Measurements from ENCODE around the gene YIF1B.
"Not testable (repeated sequence)": the region's sequence is repeated elsewhere in the genome, so short reads cannot be mapped to it uniquely, and the experiment has no call there.

YIF1B gene, protein sequence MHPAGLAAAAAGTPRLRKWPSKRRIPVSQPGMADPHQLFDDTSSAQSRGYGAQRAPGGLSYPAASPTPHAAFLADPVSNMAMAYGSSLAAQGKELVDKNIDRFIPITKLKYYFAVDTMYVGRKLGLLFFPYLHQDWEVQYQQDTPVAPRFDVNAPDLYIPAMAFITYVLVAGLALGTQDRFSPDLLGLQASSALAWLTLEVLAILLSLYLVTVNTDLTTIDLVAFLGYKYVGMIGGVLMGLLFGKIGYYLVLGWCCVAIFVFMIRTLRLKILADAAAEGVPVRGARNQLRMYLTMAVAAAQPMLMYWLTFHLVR

DNA sequence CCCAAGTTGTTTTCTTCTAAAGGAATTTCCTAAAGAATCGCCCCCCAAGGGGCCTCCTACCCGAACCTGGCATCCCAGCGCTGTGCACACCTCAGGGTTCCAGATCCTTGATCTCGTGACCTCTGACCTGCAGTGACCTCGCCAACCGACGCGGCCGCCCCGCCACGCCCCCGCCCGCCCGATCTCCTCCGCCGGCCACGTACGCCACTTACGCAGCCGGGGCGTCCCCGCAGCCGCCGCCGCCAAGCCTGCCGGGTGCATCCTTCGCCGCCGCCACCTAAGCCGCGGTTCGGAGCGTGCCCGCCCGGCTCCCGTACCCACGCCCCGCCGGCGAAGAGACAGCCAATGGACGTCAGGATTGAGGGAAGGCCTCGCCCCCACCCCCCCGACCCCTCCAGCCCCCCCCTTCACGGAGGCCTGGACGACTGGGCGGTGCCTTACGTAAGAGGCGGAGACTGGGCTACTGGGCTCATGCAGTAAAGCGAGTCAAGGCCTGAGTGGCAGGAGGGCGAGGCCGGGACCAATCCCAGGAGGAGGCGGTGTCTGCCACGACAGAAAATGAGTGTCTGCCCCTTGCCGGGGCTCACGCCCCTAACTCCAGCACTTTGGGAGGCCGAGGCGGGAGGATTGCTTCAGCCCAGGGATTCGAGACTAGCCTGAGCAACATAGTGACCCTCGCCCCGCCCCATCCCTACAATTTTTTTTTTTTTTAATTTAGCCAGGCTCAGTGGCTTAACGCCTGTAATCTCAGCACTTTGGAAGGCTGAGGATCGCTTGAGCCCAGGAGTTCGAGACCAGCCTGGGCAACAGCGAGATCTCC is at the start of gene YIF1B:
TSS of gene YIF1B (minus strand) at position 291 of the 820 bp plus-strand sequence. CDS start at position 261, 30 bp downstream.
- DNase-seq (ENCODE audit: low read depth, low spot score) = peak; percentile 90

DNA sequence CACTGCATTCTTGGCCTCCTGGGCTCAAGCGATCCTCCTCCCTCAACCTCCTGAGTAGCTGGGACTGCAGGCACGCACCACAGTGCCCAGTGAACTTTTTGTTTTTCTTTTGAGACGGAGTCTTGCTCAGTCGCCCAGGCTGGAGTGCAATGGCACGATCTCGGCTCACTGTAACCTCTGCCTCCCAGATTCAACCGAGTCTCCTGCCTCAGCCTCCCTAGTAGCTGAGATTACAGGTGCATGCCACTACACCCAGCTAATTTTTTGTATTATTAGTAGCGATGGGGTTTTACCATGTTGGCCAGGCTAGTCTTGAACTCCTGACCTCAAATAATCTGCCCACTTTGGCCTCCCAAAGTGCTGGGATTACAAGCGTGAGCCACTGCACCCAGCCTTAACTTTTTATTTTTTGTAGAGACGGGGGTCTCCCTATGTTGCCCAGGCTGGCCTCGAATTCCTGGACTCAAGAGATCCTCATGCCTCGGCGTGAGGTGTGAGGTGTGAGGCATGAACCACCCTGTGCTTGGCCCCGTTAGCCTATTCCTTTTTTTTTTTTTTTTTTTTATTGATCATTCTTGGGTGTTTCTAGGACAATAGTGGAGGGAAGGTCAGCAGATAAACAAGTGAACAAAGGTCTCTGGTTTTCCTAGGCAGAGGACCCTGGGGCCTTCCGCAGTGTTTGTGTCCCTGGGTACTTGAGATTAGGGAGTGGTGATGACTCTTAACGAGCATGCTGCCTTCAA is 47.4 kb upstream of the YIF1B start:
- not testable (repeated sequence) for DNase-seq (ENCODE audit: low read depth, low spot score)

DNA sequence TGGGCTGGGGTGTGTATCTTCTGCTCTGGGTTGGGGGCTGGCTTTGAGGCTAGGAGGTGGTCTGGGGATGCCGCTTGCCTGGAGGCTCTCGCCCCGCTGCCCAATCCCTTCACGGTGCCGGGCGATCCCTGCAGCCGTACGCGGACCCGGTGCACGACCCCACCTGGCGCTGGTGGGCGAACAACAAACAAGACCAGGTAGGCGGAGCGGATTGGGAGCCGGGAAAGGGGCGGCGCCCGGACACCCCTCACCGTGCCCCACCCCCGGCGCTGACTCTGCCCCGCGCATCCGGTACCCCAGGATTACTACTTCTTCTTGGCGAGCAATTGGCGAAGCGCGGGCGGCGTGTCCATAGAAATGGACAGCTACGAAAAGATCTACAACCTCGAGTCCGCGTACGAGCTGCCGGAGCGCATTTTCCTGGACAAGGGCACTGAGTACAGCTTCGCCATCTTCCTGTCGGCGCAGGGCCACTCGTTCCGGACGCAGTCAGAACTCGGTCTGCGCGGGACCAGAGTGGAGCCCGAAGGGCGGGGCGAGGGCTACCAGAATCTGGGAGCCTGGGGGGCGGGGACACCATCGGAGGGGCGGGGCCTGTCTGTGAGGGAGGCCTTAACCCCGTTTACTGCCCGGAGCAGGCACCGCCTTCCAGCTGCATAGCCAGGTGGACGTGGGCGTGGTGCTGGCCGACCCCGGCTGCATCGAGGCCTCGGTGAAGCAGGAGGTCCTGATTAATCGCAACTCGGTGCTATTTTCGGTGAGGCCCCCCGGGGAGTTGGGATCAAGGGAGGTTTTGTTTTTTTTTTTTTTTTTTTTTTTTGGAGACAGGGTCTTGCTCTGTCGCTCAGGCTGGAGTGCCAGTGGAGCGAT is 46.6 kb upstream of the YIF1B start:
- DNase-seq (ENCODE audit: low read depth, low spot score) = peak; percentile 47

DNA sequence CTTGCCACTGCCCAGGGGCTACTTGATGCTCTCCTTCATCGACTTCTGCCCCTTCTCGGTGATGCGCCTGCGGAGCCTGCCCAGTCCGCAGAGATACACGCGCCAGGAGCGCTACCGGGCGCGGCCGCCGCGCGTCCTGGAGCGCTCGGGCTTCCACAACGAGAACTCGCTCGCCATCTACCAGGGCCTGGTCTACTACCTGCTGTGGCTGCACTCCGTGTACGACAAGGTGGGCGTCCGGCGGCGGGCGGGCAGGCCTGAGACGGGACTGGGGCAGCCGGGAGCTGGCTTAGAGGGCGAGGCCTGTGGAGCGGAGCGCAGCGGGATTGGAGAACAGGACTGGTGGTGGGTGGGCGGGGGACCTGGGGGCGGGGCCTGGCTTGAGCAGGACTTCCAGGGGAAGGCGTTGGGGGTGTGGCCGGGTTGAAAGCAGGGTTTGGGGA is 45.9 kb upstream of the YIF1B start:
- DNase-seq (ENCODE audit: low read depth, low spot score) = peak; percentile 29

DNA sequence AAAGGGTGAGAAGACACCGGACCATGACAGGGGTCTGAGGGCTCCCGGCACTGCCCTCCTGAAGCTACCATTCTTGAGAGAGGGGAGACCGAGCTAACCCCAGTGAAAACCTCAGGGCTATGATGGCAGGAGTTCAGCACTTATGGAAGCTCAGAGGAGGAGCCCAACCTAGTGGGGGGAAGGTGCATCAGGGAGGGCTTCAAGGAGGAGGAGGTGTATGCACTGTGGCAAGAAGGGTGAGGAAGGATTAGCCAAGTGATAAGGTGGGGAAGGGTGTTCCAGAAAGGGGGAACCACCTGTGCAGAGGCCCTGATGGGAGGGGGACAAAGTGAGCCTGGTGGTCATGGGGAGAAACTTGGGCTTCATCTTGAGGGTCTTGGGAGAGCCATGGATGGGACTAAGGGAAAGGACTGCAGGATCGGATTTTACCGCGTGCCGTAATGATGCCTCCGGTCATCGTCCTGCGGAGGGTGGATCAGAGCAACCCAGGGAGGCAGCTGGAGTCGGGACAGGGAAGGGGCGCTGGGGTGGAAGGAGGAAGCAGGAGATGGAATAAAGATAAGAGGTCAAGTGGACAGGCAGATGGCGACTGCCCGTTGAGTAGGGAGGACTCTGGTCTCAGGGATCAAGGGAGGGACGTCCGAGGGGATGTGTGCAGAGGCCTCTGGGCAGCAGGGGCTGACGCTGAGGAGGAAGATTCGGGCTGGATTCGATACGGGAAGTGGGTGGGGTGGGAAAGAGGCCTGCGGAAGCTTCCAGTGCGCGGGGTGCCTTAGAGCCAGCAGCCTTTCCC is 45.3 kb upstream of the YIF1B start:
- DNase-seq (ENCODE audit: low read depth, low spot score) = no peak

DNA sequence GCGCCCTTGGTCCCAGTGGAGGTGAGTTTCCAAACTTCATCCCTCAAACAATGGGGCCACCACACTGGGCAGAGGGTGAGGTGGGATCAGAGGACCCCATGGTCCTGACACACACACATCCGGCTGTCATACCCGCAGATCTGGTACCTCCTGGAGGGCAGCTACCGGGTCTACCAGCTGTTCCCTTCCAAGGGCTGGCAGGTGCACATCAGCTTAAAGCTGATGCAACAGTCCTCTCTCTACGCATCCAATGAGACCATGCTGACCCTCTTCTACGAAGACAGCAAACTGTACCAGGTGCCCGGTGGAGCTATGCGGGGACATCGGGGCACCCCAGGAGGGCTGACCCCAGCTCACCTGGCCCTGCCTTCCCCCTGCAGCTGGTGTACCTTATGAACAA is 44.6 kb upstream of the YIF1B start:
- DNase-seq (ENCODE audit: low read depth, low spot score) = no peak

DNA sequence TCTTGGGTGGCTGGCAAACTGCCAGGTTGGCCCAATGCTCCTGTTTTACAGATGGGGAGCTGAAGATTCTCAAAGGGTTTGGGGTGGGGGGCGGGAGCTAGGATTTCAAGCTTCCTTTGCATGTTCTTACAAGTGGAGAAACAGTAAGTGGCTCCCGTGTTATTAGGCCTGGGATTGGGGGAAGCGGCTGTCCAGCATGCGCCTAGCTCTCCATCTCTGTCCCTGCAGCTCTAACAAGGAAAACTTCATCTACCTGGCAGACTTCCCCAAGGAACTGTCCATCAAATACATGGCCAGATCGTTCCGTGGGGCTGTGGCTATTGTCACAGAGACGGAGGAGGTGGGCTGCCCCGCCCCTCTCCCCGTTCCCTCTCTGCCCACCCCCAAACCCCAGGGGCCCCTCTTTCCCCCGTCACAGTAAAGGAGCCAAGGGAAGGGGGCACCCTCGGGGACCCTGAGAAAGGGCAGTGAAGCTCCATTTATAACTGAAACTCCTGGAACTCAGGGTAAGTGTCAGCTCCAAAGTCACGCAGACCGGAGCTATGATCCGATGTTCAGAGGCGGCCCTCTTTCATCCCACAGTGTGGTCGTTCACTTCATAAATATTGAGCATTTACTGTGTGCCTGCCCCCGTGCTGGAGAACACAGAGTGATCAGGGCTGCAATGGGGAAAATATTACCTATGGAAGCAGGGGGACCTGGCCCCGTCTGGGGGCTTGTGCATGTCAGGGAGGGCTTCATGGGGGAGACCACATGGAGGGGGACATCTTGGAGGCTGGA is 43.7 kb upstream of the YIF1B start:
- DNase-seq (ENCODE audit: low read depth, low spot score) = no peak

DNA sequence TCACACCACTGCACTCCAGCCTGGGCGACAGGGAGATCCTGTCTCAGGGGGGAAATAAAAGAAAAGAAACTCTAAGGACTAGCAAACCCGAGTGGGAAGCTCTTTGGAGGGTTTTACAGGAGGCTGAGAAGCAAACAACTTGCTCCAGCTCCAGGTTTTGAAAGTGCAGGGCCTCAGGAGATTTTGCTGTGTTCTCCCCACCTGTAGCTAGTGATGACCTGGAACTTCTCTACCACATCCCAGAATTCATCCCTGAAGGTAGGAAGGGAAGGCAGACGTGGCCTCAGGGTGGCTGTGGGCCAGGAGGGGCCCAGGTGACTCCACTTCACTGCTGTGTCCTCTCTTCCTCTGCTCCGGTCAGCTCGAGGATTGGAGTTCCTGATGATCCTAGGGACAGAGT is 42.3 kb upstream of the YIF1B start:
- no peak for DNase-seq (ENCODE audit: low read depth, low spot score)

DNA sequence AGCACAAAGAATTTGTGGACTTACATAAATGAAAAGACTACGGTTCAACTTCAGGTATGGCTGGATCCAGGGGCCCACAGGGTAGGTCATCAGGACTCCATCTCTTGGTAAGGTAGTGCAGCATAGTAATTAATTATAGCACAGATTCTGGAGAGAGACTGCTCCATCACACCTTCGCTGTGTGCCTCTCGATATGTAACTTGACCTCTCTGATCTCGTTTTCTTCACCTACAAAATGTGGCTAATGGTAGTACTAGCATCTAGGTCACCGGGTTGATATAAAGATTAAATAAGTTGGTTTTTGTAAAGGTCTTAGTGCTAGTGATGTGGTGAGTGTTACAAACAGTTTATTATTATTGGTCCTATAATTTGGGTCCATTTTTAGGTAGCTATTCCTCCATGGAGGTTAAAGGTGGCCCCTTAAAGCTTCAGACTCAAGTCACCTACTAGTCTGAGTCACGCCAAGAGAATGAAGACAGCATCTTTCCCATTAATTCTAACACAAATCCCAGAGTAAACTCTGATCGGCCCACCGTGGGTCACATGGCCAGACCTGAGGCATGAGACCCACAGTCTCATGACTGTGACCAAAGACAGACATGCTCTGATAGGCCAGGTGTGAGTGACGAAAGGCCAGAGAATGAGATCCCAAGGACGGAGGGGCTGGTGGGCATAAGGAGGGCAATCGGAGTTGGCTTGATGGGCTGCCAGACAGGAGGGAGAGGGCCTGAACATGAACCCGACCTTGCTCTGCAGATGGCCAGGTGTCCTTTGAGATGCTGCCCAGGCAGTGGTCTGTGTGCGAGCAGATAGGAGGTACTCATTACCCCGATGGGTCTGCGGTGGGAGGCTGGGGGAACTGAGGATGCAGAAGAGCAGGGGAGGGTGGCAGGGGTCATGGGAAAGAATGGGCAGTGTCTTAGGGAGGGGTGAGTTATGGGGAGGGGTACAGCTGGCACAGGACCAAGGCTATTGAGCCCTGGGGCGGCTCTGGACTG is 40.3 kb upstream of the YIF1B start:
- no peak for DNase-seq (ENCODE audit: low read depth, low spot score)

DNA sequence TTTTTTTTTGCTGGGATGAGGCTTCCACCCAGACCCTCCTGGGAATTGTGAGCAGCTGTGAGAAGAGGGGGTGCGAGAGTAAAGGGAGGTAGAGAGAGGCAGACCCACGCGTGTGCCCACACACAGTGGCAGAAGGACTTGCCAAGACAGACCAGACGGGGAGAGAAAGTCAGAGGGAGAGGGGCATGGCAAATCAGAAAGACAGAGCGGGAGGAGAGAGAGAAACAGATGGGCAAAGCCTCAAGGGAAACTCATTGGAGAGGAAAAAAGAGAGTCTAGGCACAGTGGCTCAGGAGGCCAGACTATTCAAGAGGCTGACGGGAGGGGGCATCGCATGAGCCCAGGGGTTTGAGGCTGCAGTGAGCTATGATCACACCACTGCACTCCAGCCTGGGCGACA is 36.9 kb upstream of the YIF1B start:
- DNase-seq (ENCODE audit: low read depth, low spot score) = no peak

DNA sequence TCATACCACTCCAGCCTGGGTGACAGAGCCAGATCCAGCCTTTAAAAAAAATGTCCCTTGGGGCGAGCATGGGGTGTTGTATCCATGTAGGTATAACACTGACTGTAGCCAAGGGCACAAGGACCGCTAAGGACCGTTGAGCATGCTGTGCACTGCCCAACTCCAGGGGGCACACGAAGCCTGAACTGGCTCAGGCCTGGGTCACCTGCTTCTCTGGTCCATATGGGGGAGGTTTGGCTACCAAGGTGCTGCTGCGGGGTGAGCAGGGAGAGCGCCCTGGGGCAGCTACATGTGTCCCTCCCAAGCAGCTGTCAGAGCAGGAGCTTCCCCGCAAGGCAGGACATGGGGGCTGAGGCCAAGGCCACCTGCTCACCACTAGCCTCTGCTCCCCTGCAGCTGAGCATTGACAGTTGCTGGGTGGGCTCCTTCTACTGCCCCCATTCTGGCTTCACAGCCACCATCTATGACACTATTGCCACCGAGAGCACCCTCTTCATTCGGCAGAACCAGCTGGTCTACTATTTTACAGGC is 36.2 kb upstream of the YIF1B start:
- DNase-seq (ENCODE audit: low read depth, low spot score) = no peak

DNA sequence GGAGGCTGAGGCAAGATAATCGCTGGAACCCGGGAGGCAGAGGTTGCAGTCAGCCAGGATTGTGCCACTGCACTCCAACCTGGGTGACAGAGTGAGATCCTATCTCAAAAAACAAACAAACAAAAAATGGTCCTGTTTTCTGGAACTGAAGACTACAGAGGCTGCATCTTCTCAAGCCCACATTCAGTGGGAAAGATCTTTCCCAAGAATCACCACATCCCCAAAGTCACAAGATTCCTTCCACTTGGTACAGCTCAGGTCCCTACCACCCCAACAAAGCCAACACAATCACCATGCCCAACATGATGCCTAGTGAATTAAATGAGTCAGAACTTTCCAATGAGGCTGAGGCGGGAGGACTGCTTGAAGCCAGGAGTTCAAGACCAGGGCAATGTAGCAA is 35.1 kb upstream of the YIF1B start:
- DNase-seq (ENCODE audit: low read depth, low spot score) = no peak

DNA sequence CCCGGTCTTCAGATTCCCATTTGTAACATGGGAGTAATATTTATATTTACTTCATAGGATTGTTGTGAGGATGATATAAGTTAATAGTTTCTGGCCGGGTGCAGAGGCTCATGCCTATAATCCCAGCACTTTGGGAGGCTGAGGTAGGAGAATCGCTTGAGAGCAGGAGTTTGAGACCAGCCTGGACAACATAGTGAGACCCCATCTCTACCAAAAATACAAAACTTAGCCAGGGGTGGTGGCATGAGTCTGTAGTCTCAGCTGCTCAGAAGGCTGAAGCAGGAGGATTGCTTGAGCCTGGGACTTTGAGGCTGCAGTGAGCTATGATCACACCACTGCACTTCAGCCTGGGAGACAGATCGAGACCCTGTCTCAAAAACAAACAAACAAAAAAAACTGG is 31.1 kb upstream of the YIF1B start:
- DNase-seq (ENCODE audit: low read depth, low spot score) = no peak

DNA sequence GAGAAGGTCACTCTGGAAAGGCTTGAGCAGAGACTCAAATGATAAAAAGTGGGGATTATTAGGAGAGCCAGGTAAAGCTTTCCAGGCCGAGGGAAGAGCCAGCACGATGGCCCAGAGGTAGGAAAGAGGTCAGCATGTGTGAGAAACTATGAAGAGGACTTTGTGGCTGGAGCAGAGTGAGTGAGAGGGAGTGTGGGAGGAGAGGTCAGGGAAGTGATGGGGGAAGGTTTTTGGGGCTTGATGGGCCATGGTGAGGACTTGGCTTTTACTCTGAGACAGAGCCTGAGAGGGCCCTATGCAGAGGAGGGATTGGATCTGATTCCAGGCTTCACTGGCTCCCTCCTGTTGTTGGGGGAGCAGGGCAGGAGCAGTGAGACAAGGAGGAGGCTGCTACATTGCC is 25.2 kb upstream of the YIF1B start:
- DNase-seq (ENCODE audit: low read depth, low spot score) = no peak

DNA sequence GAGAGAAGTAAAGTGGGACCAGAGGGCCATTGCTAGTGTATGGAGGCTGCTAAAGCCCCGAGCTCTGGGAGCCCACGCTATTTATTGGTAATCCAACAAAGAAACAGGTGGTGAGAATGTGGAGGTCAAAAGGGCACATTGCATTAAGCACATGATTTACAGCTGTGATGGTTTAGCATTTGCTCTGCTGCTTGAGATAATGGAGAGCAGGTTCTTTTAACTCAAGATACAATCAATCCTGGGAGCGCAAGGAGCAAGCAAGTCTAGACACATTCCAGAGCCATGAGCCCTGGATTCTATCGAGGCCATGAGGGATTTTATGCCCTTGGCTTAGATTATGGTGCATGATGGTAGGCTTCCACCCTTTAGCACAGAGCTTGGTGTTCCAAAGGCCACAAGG is 23.3 kb upstream of the YIF1B start:
- DNase-seq (ENCODE audit: low read depth, low spot score) = not testable (repeated sequence)

DNA sequence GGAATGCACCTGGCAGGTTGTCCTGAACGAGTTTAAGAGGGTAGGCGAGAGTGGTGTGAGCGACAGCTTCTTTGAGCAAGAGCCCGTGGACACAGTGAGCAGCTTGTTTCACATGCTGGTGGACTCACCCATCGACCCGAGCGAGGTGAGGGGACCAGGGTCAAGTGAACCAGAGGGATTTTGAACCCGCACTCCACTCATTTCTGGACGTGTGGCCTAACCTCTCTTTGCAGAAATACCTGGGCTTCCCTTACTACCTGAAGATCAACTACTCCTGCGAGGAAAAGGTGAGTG is 21.6 kb upstream of the YIF1B start:
- DNase-seq (ENCODE audit: low read depth, low spot score) = no peak

DNA sequence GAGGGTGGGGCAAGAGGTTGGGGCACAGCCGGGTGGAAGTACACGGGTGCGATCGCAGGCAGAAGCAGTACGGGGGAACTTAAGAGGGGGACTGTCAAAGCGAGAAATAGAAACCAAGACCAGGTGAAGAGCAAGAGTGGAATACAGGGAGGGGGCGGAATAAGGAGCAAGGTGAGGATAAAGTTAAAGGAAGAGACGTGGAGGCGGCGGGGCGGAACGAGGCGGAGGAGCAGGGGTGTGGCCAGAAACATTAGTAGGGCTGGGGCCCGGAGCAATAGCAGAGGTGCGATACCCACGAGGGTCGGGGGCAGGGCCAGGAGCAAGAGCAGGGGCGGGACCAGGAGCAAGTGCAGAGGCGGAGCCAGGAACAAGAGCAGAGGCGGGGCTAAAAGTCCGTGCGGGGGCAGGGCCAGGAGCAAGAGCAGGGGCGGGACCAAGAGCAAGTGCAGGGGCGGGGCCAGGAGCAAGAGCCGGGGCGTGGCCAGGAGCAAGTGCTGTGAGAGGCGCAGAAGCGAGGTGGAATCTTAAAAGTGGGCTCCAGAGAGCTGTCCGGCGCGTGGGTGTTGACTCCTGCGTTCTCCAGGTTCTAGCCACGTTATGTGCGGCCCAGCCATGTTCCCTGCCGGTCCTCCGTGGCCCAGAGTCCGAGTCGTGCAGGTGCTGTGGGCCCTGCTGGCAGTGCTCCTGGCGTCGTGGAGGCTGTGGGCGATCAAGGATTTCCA is 21.1 kb upstream of the YIF1B start:
- DNase-seq (ENCODE audit: low read depth, low spot score) = peak; percentile 87

Measured in activated naive CD8-positive, alpha-beta T cell treated with anti-CD3 and anti-CD28 coated beads, Interleukin-2, amount 50 U/mL, for 16 hours (primary cell).